ENCODE data around the gene FAM20B.

DNA sequence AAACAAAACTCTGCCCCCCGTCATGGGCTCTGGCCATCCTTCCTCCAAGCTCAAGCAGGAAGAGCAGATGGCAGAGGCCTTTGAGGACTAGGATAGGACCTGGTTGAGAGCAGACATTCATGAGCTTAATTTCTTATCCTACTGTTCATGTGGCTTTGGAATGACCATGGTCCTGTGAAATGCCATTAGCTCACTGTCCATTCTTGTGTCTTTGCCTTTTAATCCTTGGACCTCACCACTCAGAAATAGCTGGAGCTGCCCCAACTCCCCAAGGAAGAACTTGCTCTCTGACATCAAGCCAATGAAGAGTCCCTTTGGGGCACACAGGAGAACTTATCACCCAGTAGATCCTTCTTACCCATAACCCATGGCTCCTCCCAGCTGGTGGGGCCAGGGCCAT is 11.6 kb upstream of the FAM20B start:
- TF ChIP-seq, protein P1, sequence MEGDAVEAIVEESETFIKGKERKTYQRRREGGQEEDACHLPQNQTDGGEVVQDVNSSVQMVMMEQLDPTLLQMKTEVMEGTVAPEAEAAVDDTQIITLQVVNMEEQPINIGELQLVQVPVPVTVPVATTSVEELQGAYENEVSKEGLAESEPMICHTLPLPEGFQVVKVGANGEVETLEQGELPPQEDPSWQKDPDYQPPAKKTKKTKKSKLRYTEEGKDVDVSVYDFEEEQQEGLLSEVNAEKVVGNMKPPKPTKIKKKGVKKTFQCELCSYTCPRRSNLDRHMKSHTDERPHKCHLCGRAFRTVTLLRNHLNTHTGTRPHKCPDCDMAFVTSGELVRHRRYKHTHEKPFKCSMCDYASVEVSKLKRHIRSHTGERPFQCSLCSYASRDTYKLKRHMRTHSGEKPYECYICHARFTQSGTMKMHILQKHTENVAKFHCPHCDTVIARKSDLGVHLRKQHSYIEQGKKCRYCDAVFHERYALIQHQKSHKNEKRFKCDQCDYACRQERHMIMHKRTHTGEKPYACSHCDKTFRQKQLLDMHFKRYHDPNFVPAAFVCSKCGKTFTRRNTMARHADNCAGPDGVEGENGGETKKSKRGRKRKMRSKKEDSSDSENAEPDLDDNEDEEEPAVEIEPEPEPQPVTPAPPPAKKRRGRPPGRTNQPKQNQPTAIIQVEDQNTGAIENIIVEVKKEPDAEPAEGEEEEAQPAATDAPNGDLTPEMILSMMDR (IDR thresholded peaks at IDR 0.05), result no peak
- TF ChIP-seq POLR2A (IDR thresholded peaks at IDR 0.05), result no peak

Data from adrenal gland (tissue), 5 donors.